Effector CD8-positive, alpha-beta T cell (primary cell): ENCODE data around the gene FOXA2.
"Not testable (repeated sequence)": the region's sequence is repeated elsewhere in the genome, so short reads cannot be mapped to it uniquely, and the experiment has no call there.

Experiments used
- DNase-seq: peaks from one replicate; lab custom pipeline; 2025; lab: John Stamatoyannopoulos, UW
- total RNA-seq, 4 experiments: gene quantifications; one replicate each; lab custom pipeline; 2026; lab: John Stamatoyannopoulos, UW

FOXA2 gene
- 0 to 0.09 (median 0) reads per million in 4 experiments for total RNA-seq

GRCh38 chr20:22584522-22584921 is at the start of gene FOXA2:
Gene FOXA2 (minus strand): TSS chr20:22584572. CDS start chr20:22584278, 294 bp downstream.
- no peak for DNase-seq

GRCh38 chr20:22630701-22631100 is 46.3 kb upstream of the FOXA2 start:
- DNase-seq, result no peak

GRCh38 chr20:22629927-22630326 is 45.6 kb upstream of the FOXA2 start:
- no peak for DNase-seq

GRCh38 chr20:22629447-22629846 is 45.1 kb upstream of the FOXA2 start:
- no peak for DNase-seq

- no peak for DNase-seq
These were observed 42.1 kb upstream of the FOXA2 start for GRCh38 chr20:22626496-22626895.

- DNase-seq, result no peak
These were observed 38.8 kb upstream of the FOXA2 start for GRCh38 chr20:22623211-22623610.

GRCh38 chr20:22620342-22620741 is 36.0 kb upstream of the FOXA2 start:
- no peak for DNase-seq

- no peak for DNase-seq
These were observed 35.4 kb upstream of the FOXA2 start for GRCh38 chr20:22619806-22620205.

- DNase-seq, result no peak
These were observed 34.9 kb upstream of the FOXA2 start for GRCh38 chr20:22619272-22619671.

- no peak for DNase-seq
These were observed 32.8 kb upstream of the FOXA2 start for GRCh38 chr20:22617160-22617559.

GRCh38 chr20:22616551-22616950 is 32.2 kb upstream of the FOXA2 start:
- DNase-seq, result no peak

- no peak for DNase-seq
These were observed 31.1 kb upstream of the FOXA2 start for GRCh38 chr20:22615425-22615824.

GRCh38 chr20:22611636-22612035 is 27.3 kb upstream of the FOXA2 start:
- DNase-seq, result no peak

GRCh38 chr20:22607695-22608094 is 23.3 kb upstream of the FOXA2 start:
- no peak for DNase-seq

- no peak for DNase-seq
These were observed 20.4 kb upstream of the FOXA2 start for GRCh38 chr20:22604815-22605214.

- DNase-seq, result no peak
These were observed 17.2 kb upstream of the FOXA2 start for GRCh38 chr20:22601361-22602141.

- not testable (repeated sequence) for DNase-seq
These were observed 14.9 kb upstream of the FOXA2 start for GRCh38 chr20:22599258-22599657.

GRCh38 chr20:22597303-22597702 is 12.9 kb upstream of the FOXA2 start:
- no peak for DNase-seq

GRCh38 chr20:22590662-22591061 is 6.3 kb upstream of the FOXA2 start:
- DNase-seq, result no peak

- no peak for DNase-seq
These were observed 2.4 kb upstream of the FOXA2 start for GRCh38 chr20:22586645-22587310.

- no peak for DNase-seq
These were observed 1.6 kb upstream of the FOXA2 start for GRCh38 chr20:22585786-22586493.

- no peak for DNase-seq
These were observed 782 bp upstream of the FOXA2 start for GRCh38 chr20:22584922-22585785.
